GM18951 (cell line): ENCODE results near the gene IRS2.
"Not testable (repeated sequence)": the region's sequence is repeated elsewhere in the genome, so short reads cannot be mapped to it uniquely, and the experiment has no call there.

Source experiments
- POLR2A ChIP-seq: IDR thresholded peaks from 4 replicates; pipeline ENCODE4 v1.6.1; 2011; ENCODE audit warnings: mild to moderate bottlenecking; ENCODE audit not compliant: insufficient read length, insufficient read depth; ENCODE audit errors: extremely low read depth
- in situ Hi-C: fragments of 300-500 bp; cut with MboI; formaldehyde crosslinking; loops from one replicate; pipeline ENCODE4 v1.12.0; 2022; ENCODE audit warnings: low sequenced_read_pairs, mixed read lengths, inconsistent platforms; ENCODE audit not compliant: unreplicated experiment

IRS2 gene

DNA sequence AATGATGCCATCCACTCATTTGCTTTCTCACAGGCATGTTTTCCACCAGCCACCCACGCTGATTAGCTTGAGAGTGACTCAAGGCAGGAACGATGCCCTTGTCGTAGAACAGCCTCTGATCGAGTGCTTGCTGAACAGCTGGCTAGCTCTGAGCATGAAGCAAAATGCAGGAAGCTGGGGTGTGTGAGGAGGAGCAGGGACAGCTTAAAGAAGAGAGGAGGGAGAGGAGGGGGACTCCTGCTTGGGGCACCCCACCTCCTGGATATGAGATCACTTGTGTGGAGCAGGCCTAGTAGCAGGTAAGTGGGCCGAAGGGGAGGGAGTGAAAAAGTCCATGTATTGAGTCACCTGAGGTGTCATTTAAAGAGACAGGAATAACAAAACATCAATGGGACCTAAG, 48.8 kb downstream of the IRS2 start:
- in situ Hi-C loops: no loop called here
- TF ChIP-seq POLR2A: no peak

DNA sequence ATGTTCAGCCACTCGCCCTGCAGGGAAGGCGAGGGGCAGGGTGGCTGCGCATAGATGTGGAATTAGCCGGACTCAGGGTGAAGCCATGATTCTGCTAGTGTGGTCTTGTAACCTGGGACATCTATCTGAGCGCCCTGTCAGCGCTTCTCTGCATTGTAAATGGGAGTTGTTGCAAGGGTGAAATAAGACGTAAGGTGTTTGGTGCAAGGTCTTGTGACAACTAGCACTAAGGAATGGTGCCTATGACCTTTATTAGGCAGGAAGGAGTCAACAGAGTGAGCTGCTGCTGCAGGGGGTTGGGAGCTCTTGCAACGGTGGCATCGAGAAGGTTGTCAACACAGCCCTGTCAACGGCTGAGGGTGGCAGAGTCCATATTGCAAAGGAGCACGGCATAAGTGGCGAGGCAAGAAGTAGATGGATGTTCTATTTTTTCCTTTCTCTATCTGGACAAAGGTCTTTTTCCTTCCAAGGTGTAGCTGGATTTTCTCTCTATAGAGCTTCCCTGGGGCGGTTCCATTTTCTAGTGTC, 49.3 kb downstream of the IRS2 start:
- in situ Hi-C loops: no loop called here
- TF ChIP-seq POLR2A: no peak

DNA sequence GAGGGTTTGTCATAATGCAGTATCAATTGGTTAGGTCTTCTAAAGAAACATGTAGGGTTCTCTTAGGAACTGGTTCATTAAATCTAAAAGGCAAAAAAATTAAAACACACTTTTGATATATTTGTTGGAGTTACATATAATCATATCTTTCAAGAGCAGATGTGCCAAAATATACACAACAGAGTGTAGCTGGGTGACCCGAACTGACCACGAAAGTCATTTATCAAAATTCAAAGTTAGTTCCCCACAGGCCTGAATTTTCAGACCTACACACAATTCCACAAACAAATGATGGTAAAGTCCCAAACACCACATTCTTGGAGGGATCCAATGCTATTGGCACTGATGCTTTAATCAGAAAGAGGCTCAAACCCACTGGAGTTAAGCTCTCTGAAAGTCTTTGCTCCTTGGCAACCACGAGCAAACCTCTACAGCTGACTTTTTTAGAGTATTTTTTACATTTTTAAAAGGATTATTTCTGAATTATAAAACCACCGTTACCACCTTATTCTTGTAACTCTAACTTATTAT, 50.9 kb downstream of the IRS2 start:
- in situ Hi-C loops: no loop called here
- TF ChIP-seq POLR2A: no peak

DNA sequence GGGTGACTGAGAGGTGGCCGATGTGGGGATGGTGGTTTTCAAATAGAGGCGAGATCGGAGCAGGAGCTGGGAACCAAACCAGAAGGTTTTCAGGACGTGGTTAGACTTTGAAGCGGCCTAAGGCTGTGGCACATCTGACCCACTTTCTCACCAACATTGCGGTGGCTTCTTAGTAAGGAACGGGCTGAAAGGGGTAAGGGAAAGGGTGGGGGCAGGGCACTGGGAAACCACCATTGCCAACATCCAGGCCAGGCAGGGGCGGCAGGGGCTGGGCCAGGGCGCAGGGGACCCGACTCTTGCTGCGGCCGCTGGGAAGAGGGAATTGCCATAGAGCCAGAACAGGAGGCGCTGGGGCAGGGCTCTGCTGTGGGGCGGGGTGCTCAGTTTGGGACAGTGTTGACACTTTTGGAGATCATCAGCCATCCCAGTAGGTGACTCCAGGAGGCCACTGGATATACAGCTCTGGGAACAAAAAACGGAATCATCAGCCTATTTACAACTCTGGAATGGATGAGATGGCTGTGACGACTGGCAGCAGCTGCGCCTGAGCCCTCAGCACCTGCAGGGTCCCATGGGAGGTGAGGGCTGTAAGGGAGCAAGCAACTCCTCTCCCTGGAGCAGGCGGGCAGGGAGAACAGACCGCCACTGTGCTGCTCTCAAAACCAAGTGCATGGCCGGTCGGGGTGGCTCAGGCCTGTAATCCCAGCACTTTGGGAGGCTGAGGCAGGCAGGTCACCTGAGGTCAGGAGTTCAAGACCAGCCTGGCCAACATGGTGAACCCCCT, 52.2 kb downstream of the IRS2 start:
- in situ Hi-C loops: no loop called here
- no peak for TF ChIP-seq POLR2A

DNA sequence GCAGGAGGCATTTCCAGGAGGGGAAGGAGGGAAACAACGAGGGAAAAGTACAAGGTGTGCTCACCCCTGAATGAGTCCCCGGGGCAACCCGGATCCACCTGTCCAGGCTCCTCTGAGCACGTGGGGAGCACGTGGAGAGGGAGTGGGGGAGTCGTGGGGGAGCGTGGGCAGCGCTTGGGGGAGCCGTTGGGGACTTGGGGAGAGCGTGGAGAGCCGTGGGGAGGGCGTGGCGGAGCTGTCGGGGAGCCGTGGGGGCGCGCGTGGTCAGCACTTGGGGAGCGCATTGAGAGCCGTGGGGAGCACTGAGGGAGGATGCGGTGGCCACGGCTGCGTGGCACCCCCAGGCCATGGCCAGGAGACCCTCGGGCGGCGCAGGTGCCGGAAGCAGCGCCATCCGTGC, 52.8 kb downstream of the IRS2 start:
- no peak for TF ChIP-seq POLR2A
- in situ Hi-C loops: no loop called here

DNA sequence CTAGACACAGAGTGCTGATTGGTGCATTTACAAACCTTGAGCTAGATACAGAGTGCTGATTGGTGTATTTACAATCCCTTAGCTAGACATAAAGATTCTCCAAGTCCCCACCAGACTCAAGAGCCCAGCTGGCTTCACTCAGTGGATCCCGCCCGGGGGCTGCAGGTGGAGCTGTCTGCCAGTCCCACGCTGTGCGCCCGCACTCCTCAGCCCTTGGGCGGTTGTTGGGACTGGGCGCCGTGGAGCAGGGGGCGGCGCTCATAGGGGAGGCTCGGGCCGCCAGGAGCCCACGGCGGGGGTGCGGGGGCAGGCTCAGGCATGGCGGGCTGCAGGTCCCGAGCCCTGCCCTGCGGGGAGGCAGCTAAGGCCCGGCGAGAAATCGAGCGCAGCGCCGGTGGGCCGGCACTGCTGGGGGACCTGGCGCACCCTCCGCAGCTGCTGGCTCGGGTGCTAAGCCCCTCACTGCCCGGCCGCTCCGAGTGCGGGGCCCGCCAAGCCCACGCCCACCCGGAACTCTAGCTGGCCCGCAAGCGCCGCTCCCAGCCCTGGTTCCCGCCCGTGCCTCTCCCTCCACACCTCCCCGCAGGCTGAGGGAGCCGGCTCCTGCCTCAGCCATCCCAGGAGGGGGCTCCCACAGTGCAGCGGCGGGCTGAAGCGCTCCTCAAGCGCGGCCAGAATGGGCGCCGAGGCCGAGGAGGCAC, 53.8 kb downstream of the IRS2 start:
- in situ Hi-C loops: not testable (repeated sequence)

DNA sequence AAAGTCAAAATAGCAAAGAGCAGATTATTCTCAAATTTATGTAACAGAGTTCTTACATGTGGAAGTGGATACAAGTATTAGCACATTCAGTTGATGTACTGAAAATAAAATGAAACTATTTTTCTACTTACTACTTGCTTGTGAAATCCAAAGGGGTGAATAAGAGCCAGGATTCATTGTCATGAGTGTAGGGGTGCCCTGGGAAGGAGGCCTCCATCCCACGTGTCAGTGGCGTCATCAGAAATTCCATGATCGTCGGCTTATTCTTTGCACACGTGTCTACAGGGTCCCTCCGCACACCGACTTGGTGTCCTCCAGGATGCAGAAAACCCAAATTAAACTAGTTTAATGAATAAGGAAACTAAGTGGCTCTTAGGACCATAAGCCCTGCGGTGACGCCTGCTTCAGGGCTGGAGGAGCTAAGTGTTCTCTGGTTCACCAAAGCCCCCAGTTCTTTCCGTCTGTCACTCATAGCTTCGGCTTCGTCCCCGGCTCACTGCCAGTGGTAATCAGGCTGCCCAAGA, 55.5 kb downstream of the IRS2 start:
- TF ChIP-seq POLR2A: no peak
- in situ Hi-C loops: no loop called here

DNA sequence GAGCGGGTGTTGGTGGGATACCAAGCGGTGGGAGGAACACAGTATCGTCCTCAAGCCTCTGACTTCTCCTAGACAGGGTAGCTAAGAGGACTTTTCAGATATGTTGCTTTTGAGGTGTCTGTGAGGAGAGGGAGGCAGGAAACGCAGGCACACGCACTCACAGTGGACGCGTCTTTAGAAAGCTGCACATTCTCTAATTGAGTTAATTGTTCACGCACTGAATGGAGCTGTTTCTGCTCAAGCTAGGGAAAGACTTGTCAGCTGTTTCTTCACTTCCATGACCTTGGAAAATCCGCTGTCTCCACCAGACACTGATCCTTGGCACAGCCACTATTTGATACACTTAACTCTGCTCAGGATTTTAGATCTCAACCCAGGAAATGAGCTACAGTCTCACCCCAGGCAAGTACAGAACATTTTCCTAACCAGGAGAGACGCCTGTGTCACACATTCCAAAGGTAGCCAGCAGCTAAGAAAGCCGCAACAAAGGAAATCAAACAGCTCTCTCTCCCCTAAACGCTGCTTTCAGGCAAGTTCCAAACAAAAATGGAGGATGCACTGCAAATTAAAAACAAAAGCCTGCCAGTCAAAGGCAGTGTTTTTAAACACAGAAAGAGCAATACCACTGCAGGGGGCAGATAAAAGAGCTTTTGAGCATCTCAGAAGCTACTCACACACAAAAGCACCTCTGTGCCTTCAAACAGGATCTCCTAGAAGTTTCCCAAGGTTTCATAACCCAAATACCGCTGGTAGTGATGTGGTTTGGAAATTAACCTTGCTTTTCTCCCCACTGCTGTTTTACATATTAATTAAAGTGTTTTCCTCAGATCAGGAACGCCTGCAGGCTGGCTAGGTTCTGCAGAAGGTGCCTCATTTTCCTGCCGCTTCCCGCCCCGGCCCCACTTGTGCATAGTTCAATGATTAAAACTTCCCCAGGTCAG, 57.3 kb downstream of the IRS2 start:
- no peak for TF ChIP-seq POLR2A
- in situ Hi-C loops: no loop called here

DNA sequence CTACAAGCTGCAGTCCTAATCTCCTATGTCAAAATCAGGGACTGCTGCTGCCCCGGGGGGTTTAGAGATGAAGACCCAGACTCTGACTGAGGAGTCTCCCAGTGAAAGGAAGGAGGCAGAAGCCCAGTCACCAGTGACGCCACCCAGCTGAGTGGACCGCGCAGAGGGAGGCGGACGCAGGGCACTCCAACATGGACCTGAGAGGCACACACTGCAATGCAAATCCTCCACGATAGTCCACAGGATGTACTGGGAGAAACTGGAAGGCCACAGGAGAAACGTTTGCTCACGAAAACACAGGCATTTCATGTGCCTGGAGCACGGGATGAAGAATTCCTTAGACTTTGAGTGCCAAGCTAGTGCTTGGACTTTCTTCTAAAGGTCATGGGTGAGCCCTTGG, 58.3 kb downstream of the IRS2 start:
- in situ Hi-C loops: no loop called here
- no peak for TF ChIP-seq POLR2A

DNA sequence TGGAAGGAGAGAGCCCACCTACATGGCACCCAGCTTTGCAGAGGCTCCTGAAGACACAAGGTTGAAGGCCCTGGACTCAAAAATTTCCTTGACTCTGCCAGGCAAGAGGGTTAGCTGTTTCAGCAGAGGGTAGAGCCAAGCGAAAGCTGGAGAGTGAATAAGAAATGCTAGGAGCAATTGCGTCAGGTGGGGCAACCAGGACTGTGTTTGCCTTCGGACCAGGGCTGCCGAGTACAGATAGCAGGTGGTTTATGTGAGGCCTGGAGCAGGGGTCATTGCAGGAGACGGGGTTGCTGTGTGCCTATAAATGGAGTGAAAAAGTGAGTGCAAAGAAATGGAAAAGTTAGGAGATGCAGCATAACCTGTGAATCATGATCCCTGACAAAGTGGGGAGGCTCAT, 59.1 kb downstream of the IRS2 start:
- in situ Hi-C loops: no loop called here

DNA sequence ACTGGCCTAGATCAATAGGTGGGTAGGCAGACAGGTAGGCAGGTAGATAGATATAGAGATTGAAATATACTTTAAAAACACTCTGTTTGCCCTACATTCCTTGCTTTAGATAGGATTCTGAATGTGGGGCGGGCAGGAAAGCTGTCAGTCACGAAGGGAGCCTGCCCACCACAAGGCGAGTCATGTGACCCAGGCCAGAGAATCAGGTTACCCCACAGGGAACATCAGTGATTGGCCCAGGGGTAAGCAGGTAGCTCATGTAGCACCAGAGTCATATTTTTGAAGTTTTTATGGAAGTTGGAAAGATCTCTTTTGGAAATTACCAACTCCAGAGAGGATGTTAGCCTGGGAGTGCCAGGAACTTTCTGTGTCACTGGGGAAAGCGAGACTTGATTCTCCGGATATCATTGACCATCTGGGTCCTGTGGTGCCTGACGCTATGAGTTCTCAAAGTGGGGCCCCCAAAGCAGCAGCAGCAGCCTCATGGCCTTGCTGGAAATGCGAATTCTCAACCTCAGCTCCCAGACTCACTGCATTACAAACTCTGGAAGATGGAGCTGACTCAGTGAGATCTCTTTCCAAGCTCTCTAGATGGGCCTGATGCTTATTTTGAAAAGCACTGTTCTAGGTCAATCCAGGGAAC, 60.3 kb downstream of the IRS2 start:
- in situ Hi-C loops: no loop called here
- no peak for TF ChIP-seq POLR2A

More for the DNA sequence above, 59.1 kb downstream of the IRS2 start:
- no peak for TF ChIP-seq POLR2A

DNA sequence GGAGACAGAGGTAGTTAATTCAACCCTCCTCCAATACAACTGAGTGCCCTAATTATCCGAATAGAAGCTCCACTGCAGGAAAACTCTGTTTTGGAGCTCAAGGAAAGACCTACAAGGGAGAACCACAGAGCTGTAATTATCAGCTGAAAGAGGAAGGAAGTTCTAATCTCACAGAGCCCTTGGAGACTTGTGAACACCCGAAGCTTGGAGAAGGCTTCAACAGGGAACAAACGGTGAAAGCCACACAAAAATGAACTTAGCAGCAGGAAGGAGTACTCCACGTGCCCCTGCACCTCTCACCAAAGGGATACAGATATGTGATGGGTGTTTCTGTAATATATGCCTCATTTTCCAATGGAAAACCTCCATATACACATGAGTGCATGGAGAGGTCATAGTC, 61.1 kb downstream of the IRS2 start:
- in situ Hi-C loops: no loop called here

DNA sequence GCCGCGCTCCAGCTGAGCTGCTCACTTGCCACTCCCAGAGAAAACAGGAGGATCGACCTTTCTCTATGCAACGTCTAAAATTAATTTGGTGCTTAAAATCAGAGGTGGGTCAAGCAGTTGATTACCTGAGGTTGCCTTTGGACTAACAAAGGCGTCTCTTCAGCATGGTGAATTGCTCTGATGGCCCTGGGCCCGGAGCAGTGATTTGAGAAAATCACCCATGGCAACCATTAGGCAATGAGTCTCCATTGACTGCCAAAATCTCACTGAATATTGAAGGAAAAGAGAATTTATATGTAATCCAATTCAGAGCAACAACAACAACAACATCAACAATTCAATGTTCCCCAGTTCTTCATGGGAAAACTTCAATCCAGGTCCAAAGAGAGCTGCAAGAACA, 61.8 kb downstream of the IRS2 start:
- in situ Hi-C loops: no loop called here
- no peak for TF ChIP-seq POLR2A

More for the DNA sequence above, 61.1 kb downstream of the IRS2 start:
- no peak for TF ChIP-seq POLR2A

DNA sequence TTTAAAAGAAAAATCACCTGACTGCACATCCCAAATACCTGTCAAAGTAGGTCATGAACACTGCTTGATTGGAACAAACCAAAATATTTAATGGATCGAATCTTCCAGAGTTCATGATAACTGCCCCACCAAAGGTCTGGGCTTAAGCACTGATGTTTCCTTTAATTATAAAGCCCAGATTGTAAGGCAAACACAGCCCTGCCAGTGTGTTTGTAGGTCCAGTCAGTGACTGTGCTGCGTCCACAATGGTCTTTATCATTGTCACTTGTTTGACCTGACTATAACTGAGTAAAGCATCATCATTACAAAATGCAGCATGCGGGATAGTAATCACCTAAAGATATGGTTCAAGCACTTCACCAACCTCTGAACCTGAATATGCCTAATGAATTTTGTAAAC, 63.3 kb downstream of the IRS2 start:
- TF ChIP-seq POLR2A: no peak
- in situ Hi-C loops: no loop called here
